H1 (cell line): ENCODE measurements around the gene PABPC4L. TPM values are rescaled to one million over a fixed set of nuclear protein-coding genes. Genes with fewer than 3 reads are reported as not detected.

Experiments
- HDAC6 ChIP-seq: IDR thresholded peaks from one replicate; pipeline ENCODE4 v1.7.1; 2012; ENCODE audit warnings: low read depth, mild to moderate bottlenecking, inconsistent platforms, low read length, moderate library complexity
- SAP30 ChIP-seq: fragments of 300-600 bp; sonication (generic); IDR thresholded peaks from 2 replicates; pipeline ENCODE4 v1.7.1; 2012; ENCODE audit warnings: low read length, moderate library complexity, mild to moderate bottlenecking, inconsistent platforms; ENCODE audit not compliant: insufficient read depth, insufficient replicate concordance
- polyA plus RNA-seq, 7 experiments: library from polyadenylated mRNA; depleted of rRNA in 3 of 7; stranded (reverse) in 5 of 7; unstranded in 2 of 7; fragments of >200 nt in 5 of 7; fragments of 200-250 nt in 2 of 7; gene quantifications; 1 replicate in 5 of 7; 2 replicates in 1 of 7; 4 replicates in 1 of 7; pipeline versions ENCODE4 v1.2.1 to v1.2.3, GENCODE V29; 2011 to 2013; ENCODE audit warnings: missing spikeins in 2 of 7, mixed read lengths in 2 of 7
- total RNA-seq: library from RNA; stranded (reverse); fragmentation: NEBNext Ultra II Directional; extraction: Animal tissue kit (Norgen Biotek cat#: 25700); gene quantifications from 2 replicates; pipeline ENCODE4 v1.2.1, GENCODE V29; 2021

The PABPC4L gene
- total and polyA plus RNA-seq, 2 of the 8 experiments (the other 6 are each of a cell fraction or from before 2014, with no cell fraction given): 0.51 to 4.2 TPM

GRCh38 chr4:134201216-134202161, at the start of gene PABPC4L (continued):
- TF ChIP-seq SAP30 (no peak), HDAC6 (no peak)
